ENCODE results near the gene ISL1.

The ISL1 gene

DNA sequence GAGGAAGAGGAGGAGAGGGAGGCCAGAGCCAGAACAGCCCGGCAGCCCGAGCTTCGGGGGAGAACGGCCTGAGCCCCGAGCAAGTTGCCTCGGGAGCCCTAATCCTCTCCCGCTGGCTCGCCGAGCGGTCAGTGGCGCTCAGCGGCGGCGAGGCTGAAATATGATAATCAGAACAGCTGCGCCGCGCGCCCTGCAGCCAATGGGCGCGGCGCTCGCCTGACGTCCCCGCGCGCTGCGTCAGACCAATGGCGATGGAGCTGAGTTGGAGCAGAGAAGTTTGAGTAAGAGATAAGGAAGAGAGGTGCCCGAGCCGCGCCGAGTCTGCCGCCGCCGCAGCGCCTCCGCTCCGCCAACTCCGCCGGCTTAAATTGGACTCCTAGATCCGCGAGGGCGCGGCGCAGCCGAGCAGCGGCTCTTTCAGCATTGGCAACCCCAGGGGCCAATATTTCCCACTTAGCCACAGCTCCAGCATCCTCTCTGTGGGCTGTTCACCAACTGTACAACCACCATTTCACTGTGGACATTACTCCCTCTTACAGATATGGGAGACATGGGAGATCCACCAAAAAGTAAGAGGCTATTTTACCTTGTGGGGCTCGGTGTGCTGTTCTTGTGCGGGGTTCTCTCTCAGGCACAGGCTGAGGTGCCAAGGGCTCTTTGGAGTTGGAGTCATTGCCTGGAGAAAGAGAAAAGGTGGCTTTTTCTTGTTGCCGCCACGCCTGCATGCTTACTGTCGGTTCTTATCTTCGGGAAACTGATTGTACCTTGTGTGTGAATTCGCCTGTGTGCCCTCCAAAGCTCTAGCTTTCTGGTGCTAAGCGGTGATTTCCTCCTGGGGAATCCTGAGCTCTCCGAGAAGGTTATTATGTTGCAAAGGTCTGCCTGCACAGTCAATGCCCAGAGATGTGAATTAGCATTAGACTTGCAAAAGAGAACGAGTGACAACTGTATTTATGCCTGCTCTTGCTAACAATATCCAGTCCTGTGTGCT, at the start of gene ISL1:
TSS of gene ISL1 (plus strand) at position 318 of the 991 bp plus-strand sequence. CDS start at position 542, 224 bp downstream.
- DNase-seq = peak; percentile 93

- DNase-seq = no peak
Measured at GRCh38 chr5:51336878-51337277, 46.4 kb upstream of the ISL1 start.

DNA sequence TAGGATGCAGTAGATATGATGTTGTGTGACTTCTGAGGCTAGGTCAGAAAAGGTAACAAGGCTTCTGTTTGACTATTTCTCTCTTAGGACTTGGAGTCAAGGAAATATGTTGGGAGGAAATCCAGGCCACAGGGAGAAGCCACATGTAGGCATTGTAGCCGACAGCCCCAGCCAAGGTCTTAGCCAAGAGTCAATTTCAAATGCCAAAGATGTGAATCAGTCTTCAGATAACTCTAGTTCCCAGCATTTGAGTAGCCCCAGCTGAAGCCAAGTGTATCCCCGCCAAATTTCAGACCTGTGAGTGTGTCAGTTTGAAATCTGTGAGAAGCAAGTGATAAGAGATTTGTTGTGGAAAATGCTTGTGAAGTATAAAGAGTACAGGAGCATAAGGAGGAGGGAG, 38.1 kb upstream of the ISL1 start:
- no peak for DNase-seq

DNA sequence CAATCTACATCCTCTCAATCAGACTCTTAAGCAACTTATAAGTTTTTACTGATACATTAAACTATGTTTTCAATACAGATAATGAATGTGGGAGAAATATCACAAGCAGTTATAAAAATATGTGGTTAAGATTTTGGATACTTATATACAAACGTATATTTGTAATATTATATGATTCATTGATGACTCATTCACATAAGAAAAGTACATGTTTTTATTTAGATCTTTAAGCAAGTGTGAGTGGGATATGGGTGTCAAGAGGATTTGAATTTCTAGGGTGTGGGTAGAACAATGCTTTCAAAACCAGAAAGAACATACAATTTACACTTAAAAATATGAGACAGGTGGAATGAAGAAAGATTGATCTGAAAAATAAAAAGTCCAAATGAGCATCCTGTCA, 36.1 kb upstream of the ISL1 start:
- no peak for DNase-seq

DNA sequence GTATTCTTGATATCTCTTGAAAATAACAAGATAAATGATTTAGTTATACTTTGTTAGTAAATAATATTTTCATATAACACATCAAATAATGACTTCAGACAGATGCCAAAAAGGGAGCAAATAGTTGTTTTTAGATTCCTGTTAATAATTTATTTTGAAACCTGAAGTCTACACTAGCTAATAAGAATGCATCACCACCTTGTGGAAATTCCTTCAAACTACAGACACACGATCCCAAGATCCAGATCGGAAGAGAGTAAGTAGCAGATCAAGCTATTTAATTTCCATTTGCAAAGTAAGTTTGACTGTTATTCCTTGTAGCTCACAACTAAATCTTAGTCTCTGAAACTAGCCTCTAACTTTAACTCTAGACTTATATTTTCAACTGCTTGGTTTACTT, 35.5 kb upstream of the ISL1 start:
- no peak for DNase-seq

DNA sequence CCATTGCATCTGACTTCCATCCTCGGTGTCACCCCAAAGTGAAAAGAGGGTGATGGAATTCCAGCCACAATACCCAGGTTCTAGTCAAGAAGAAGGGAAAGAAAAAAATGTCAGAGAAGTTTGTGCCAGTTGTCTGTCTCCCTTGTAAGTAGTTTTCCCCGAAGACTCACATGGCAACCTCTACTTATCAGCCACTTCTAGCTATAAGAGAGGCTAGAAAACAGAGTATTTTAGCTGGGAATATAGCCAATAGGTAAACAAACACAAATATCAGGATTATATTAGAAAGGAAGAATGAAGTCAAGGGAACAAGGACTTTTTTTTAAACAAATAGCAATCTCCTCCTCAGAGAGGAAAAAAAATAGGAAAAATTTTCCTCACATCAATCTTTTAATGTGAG, 12.2 kb upstream of the ISL1 start:
- DNase-seq = no peak

DNA sequence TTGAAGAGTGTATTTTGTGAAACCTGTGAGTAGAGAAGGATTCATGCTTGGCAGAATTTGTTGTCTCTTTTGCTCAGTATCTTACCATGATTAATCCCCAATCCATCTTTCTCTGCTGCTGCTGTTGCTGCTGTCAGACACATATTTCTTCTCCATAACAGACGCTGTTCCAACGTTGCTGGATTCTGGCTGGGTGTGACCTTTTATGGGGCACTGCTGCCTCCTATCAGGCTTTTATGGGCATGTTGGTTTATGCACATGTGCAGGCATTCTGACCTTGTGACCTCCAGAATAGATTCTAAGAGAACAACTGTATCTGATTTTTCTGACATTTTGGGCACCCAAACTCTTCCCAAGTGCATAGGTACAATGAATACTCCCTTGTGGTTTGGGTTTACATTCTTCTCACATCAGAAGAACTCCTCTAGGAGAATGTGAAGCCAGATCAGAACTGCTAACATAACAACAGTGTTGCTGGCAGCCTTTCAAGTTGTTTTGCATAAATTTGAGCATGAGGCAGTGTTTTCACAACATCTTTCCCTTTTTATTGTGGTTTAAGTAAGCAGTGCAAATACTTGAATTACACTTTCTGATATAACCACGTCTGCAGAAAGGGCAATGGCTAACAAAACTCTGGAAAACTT, 9.2 kb upstream of the ISL1 start:
- DNase-seq = no peak

DNA sequence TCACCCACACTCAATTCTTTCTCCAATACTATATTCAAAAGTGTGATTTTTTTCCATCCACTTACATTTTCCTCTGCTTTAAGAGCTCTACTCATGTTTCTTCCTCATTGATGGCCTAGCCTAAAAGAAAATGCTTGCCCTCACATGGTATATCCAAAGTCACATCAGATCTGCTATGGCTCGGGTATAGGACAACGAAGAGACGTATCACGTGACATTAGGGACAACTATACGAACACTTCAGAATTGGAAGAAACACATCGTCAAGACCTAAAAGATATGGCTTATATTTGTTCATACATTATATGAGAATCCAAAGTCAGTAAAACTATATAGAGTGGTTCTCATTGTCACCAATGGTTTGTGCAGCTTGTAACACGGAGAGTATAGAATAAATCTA, 8.2 kb upstream of the ISL1 start:
- no peak for DNase-seq

GRCh38 chr5:51376509-51376908, 6.7 kb upstream of the ISL1 start:
- no peak for DNase-seq

- DNase-seq = no peak
Measured at GRCh38 chr5:51377151-51378060, 5.8 kb upstream of the ISL1 start.

DNA sequence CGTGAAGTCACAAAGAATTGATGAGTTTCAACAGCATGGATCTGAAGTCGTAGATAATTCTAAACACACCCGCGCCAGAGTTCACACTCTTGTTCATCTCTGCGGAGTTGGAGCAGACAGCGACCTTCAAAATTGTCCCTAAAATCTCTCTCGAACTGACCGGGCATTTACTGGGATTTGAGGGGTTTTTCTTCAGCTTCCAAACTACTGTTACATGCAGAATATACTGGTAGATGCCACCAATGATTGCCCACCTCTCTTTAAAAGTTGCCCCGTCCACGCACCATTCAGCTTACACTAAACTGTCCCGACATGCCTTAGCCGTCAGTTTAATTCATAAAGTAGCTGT, 5.2 kb upstream of the ISL1 start:
- DNase-seq = no peak

GRCh38 chr5:51378448-51379330, 4.6 kb upstream of the ISL1 start:
- no peak for DNase-seq

GRCh38 chr5:51379331-51379700, 3.9 kb upstream of the ISL1 start:
- no peak for DNase-seq

DNA sequence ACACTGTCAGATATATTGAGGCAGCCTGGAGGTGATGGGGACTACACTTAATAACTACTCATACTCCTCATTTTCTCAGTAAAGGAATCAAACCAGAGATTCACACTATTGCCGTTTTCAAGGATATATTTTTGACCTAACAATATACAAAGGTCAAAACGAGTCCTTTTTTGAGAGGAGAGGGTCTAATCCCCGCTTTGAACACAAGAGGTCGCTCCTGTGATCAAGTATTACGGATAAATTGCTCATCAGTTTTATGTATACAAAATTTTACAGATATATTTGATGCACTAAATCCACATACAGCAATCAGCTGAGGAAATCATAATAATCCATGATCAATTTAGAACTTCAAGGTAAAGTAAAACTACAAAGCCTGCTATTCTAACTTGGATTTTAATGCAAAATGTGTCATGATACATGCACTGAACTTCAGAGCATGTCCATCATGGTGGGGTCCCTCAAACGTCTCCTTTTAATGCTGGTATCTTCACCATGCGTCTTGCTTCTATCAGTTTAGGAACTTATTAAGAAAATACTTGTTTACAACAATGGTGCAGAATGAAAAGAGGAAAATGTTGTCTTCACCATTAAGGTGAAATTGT, 2.5 kb upstream of the ISL1 start:
- no peak for DNase-seq

DNA sequence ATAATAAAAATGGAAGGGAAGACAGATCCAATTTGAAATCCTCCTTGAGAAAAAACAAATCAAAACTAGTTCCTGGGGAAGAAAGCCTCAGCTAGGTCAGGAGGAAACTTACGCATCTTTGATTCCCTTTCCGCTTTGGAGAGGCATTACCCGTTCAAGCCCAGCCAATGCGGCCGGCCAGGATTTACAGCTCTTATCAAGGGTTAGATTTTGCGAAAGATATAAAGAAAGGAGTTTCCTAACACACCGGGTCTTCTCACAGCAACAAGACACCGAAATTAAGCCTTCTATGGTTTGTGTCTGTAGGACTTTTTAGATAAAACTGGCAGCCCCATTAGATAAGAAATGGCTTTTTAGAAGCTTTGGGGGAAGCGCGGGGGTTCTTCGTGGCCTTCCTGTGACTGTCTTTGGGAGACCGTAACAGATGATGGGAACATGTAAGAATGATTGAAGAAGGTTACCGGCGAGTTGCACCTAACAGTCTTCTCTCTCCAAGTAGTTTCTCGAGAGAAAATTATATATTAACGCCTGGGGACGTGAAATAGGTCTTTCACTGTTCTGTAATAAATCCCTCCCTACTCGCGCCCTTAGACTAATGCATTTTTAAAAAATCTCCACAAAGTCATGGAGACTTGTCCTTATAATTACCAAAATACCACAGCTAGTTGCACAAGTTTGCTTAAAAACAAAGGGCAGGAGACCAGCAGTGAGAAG, 1.3 kb upstream of the ISL1 start:
- DNase-seq = no peak

DNA sequence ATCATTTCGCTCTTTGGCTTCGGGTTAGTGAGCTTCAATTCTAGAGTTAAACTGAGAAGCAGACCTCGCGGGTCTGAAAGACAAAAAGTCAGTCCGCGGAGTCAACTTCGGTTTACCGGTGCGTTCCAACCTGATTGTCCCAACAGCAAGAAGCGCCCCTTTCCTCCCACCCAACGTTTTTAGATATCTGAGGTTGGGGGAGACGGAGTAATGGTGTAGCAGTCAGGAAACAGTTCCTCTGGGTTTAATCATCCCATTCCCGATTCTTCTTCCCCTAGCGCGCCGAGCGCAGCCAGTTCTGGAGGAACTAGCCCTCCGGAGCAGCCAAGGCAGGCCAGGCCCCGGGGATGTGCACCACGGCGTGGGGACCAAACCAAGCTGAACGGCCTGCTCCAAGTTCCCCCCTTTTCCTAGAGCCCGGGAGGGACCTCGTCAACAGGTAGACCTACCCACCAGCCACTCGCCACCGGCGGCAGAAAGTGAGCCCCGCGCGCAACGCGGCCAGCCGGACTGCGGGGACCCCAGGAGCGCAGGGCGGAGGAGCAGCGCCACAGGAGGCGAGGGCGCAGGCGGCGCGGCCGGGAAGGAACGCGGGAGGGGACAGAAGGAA, 622 bp upstream of the ISL1 start:
- DNase-seq = no peak

GRCh38 chr5:51384281-51384840, 1.1 kb downstream of the ISL1 start:
- no peak for DNase-seq

DNA sequence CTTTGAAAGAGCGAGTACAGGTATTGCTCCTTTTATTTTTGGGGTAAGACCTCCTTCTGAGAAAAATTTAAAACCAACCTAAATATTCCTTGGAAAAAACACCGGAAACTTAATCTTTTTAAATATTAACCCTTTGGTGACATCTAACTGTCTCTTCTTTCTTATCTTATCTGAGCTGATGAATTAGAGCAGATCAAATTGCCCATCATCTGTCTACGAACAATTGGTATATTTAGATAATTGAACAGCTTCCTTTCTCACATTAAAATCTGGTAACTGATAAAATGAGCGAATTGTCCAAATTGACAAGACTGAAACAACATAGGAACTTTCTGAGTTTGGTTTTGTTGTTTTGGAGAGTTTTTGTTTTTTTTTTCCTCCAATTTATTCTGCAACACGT, 2.0 kb downstream of the ISL1 start:
- DNase-seq = no peak

DNA sequence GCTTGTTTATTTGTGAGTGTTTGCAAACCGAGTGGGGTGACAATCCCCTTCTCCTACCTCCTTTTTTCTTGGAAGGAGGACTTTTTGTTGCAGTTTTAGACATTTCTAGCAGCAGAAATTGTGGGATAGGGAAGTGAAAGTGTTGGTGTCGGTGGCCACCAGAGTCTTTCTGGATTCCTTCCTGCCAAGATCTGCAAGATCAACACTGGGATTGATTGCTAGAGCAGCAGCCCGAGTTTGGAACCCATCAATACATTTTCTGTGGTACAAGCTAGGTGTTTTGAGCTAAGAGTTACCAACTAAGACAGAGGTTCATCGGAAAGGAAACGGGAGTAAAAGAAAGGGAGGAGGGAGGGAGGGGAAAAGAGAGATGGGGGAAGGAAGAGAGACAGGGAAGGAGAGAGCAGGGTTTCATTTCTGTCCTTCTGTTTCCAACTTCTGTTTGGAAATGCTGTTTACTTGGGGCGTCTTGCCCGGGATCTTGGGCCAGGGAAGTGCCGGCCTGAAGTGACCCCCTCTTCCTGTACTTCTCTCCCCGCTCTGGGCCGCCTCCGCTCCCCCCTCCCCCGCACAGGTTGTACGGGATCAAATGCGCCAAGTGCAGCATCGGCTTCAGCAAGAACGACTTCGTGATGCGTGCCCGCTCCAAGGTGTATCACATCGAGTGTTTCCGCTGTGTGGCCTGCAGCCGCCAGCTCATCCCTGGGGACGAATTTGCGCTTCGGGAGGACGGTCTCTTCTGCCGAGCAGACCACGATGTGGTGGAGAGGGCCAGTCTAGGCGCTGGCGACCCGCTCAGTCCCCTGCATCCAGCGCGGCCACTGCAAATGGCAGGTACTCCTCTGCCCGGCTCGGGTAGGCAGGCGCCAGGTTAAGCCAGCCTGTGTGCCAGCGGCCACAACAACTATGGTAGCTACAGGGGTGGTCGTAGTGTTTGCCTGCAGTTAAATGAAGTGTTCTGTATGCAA, 4.0 kb downstream of the ISL1 start:
- DNase-seq = no peak

Data from NCI-H187 treated with DMSO at 0.1 percent for 48 hours (cell line).